Measurements from ENCODE around the gene SUPT20H. TPM values are rescaled to one million over a fixed set of nuclear protein-coding genes. Genes with fewer than 3 reads are reported as not detected.
A peak's percentile ranks its signal among the peaks of the same experiment; 100 is the strongest.

SUPT20H gene
- polyA plus RNA-seq, 1 donor from 2014 or later, result 89.2 TPM

- Histone ChIP-seq H3K27me3 (ENCODE audit: insufficient read depth, low read depth, low read length) (no peaks in the 10 kb centered on the region), H3K36me3 (ENCODE audit: insufficient read depth, low read length) (peaks cover 34% of the 10 kb centered on the region), H3K9me2 (ENCODE audit: insufficient read depth, low read length) (no peaks in the 10 kb centered on the region), H3K4me2 (ENCODE audit: low read length) (no peak overlapping the region), H3K79me2 (replicated peaks; ENCODE audit: insufficient read depth, low read length) (no peaks in the 10 kb centered on the region), H3K9me3 (ENCODE audit: low read length) (no peaks in the 10 kb centered on the region), H2AFZ (ENCODE audit: low read depth, low read length) (no peak overlapping the region), H3K9ac (ENCODE audit: low read length) (no peak overlapping the region), H3K27ac (ENCODE audit: low read length) (no peak overlapping the region), H3K4me3 (ENCODE audit: low read length) (no peak overlapping the region), H4K20me1 (ENCODE audit: insufficient read depth) (no peaks in the 10 kb centered on the region), H3F3A (ENCODE audit: insufficient read depth, low read length, poor library complexity, severe bottlenecking) (no peaks in the 10 kb centered on the region)
- TF ChIP-seq, protein P1, sequence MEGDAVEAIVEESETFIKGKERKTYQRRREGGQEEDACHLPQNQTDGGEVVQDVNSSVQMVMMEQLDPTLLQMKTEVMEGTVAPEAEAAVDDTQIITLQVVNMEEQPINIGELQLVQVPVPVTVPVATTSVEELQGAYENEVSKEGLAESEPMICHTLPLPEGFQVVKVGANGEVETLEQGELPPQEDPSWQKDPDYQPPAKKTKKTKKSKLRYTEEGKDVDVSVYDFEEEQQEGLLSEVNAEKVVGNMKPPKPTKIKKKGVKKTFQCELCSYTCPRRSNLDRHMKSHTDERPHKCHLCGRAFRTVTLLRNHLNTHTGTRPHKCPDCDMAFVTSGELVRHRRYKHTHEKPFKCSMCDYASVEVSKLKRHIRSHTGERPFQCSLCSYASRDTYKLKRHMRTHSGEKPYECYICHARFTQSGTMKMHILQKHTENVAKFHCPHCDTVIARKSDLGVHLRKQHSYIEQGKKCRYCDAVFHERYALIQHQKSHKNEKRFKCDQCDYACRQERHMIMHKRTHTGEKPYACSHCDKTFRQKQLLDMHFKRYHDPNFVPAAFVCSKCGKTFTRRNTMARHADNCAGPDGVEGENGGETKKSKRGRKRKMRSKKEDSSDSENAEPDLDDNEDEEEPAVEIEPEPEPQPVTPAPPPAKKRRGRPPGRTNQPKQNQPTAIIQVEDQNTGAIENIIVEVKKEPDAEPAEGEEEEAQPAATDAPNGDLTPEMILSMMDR (IDR thresholded peaks at IDR 0.05; ENCODE audit: poor library complexity, severe bottlenecking), result no peak
- TF ChIP-seq EZH2 (IDR thresholded peaks at IDR 0.05; ENCODE audit: borderline replicate concordance, insufficient read depth, low read length, poor library complexity, severe bottlenecking), result no peak
- no peak for TF ChIP-seq MXI1 (conservative IDR thresholded peaks at IDR 0.05; ENCODE audit: poor library complexity, severe bottlenecking)
- no peak for TF ChIP-seq SMC3 (conservative IDR thresholded peaks at IDR 0.05; ENCODE audit: poor library complexity)
- no peak for TF ChIP-seq RAD21 (conservative IDR thresholded peaks at IDR 0.05)
- TF ChIP-seq EP300 (conservative IDR thresholded peaks at IDR 0.05; ENCODE audit: poor library complexity, severe bottlenecking), result no peak
- no peak for TF ChIP-seq TAF1 (IDR thresholded peaks at IDR 0.05; ENCODE audit: low read depth)
- TF ChIP-seq POLR2AphosphoS5 (IDR thresholded peaks at IDR 0.05), result no peak
- TF ChIP-seq, protein P2, sequence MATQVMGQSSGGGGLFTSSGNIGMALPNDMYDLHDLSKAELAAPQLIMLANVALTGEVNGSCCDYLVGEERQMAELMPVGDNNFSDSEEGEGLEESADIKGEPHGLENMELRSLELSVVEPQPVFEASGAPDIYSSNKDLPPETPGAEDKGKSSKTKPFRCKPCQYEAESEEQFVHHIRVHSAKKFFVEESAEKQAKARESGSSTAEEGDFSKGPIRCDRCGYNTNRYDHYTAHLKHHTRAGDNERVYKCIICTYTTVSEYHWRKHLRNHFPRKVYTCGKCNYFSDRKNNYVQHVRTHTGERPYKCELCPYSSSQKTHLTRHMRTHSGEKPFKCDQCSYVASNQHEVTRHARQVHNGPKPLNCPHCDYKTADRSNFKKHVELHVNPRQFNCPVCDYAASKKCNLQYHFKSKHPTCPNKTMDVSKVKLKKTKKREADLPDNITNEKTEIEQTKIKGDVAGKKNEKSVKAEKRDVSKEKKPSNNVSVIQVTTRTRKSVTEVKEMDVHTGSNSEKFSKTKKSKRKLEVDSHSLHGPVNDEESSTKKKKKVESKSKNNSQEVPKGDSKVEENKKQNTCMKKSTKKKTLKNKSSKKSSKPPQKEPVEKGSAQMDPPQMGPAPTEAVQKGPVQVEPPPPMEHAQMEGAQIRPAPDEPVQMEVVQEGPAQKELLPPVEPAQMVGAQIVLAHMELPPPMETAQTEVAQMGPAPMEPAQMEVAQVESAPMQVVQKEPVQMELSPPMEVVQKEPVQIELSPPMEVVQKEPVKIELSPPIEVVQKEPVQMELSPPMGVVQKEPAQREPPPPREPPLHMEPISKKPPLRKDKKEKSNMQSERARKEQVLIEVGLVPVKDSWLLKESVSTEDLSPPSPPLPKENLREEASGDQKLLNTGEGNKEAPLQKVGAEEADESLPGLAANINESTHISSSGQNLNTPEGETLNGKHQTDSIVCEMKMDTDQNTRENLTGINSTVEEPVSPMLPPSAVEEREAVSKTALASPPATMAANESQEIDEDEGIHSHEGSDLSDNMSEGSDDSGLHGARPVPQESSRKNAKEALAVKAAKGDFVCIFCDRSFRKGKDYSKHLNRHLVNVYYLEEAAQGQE (IDR thresholded peaks at IDR 0.05; ENCODE audit: borderline replicate concordance), result no peak
Measured at GRCh38 chr13:37009692-37010091, 49.8 kb downstream of the SUPT20H start.

- Histone ChIP-seq H3K9ac (ENCODE audit: low read length) (no peak overlapping the region), H3K27ac (ENCODE audit: low read length) (no peak overlapping the region), H3K4me2 (ENCODE audit: low read length) (peak overlapping the region; percentile 49), H3K36me3 (ENCODE audit: insufficient read depth, low read length) (no peaks in the 10 kb centered on the region), H3K27me3 (ENCODE audit: insufficient read depth, low read depth, low read length) (no peaks in the 10 kb centered on the region), H3K9me2 (ENCODE audit: insufficient read depth, low read length) (no peaks in the 10 kb centered on the region), H3K79me2 (replicated peaks; ENCODE audit: insufficient read depth, low read length) (peaks cover 15% of the 10 kb centered on the region), H3K4me3 (ENCODE audit: low read length) (peak overlapping the region; percentile 85), H2AFZ (ENCODE audit: low read depth, low read length) (no peak overlapping the region), H4K20me1 (ENCODE audit: insufficient read depth) (no peaks in the 10 kb centered on the region), H3K9me3 (ENCODE audit: low read length) (no peaks in the 10 kb centered on the region), H3F3A (ENCODE audit: insufficient read depth, low read length, poor library complexity, severe bottlenecking) (peaks cover 4% of the 10 kb centered on the region)
- TF ChIP-seq, protein P2 (IDR thresholded peaks at IDR 0.05; ENCODE audit: borderline replicate concordance), result no peak
- TF ChIP-seq MXI1 (conservative IDR thresholded peaks at IDR 0.05; ENCODE audit: poor library complexity, severe bottlenecking), result no peak
- no peak for TF ChIP-seq EP300 (conservative IDR thresholded peaks at IDR 0.05; ENCODE audit: poor library complexity, severe bottlenecking)
- TF ChIP-seq EZH2 (IDR thresholded peaks at IDR 0.05; ENCODE audit: borderline replicate concordance, insufficient read depth, low read length, poor library complexity, severe bottlenecking), result no peak
- TF ChIP-seq, protein P1 (IDR thresholded peaks at IDR 0.05; ENCODE audit: poor library complexity, severe bottlenecking), result no peak
- TF ChIP-seq POLR2AphosphoS5 (IDR thresholded peaks at IDR 0.05), result no peak
- no peak for TF ChIP-seq SMC3 (conservative IDR thresholded peaks at IDR 0.05; ENCODE audit: poor library complexity)
- TF ChIP-seq RAD21 (conservative IDR thresholded peaks at IDR 0.05), result no peak
- TF ChIP-seq TAF1 (IDR thresholded peaks at IDR 0.05; ENCODE audit: low read depth), result no peak
Measured at GRCh38 chr13:37001921-37002250, 57.6 kb downstream of the SUPT20H start.

Measured in neural cell (in vitro differentiated cells).